A673 (cell line): ENCODE measurements around the gene VPS26C. TPM values are rescaled to one million over a fixed set of nuclear protein-coding genes. Genes with fewer than 3 reads are reported as not detected.

ENCODE experiments used
- BruUV-seq: library from RNA; stranded (reverse); fragments of 400-500 nt; replicated peaks from 2 replicates; lab custom pipeline; 2021; lab: Mats Ljungman, UMichigan
- CTCF ChIA-PET: fragments of 300-600 bp; sonication (Branson Sonifier 250); formaldehyde crosslinking; loops from one replicate; lab custom pipeline; 2022; ENCODE audit warnings: antibody characterized with exemption; lab: Charles Lee
- POLR2A ChIA-PET: fragments of 300-600 bp; sonication (Branson Sonifier 250); formaldehyde crosslinking; loops from one replicate; lab custom pipeline; 2022; ENCODE audit warnings: antibody characterized with exemption; ENCODE audit not compliant: low non-redundant PET; lab: Charles Lee
- DNase-seq: peaks from one replicate; pipeline ENCODE4 v3.0.0-alpha.2; 2015; ENCODE audit warnings: low spot score
- H3K27ac ChIP-seq: fragments of 200-600 bp; sonication (generic); 2 replicates; pipeline ENCODE4 v1.5.1; 2016; ENCODE audit warnings: mixed run types, low read depth, mild to moderate bottlenecking, mixed read lengths, antibody characterized with exemption, low read length; ENCODE audit not compliant: poor library complexity, severe bottlenecking
- H3K27me3 ChIP-seq: fragments of 200-600 bp; sonication (generic); replicated peaks from 2 replicates; pipeline ENCODE4 v1.6.1; 2017; ENCODE audit warnings: mixed run types, low read depth, mild to moderate bottlenecking, mixed read lengths, antibody characterized with exemption, low read length; ENCODE audit not compliant: insufficient read depth, poor library complexity
- H3K36me3 ChIP-seq: fragments of 200-600 bp; sonication (generic); 2 replicates; pipeline ENCODE4 v1.6.1; 2016; ENCODE audit warnings: mixed run types, mild to moderate bottlenecking, mixed read lengths, antibody characterized with exemption, low read length; ENCODE audit not compliant: insufficient read depth, poor library complexity, severe bottlenecking
- H3K4me1 ChIP-seq: fragments of 200-600 bp; sonication (generic); 2 replicates; pipeline ENCODE4 v1.6.1; 2017; ENCODE audit warnings: mixed run types, mild to moderate bottlenecking, mixed read lengths, antibody characterized with exemption, low read length; ENCODE audit not compliant: insufficient read depth, poor library complexity, severe bottlenecking
- H3K4me3 ChIP-seq: fragments of 200-600 bp; sonication (generic); 2 replicates; pipeline ENCODE4 v1.5.1; 2016; ENCODE audit warnings: low read depth, mixed run types, mild to moderate bottlenecking, mixed read lengths, low read length; ENCODE audit not compliant: poor library complexity, severe bottlenecking
- H3K9me3 ChIP-seq: fragments of 200-600 bp; sonication (generic); 2 replicates; pipeline ENCODE4 v1.6.1; 2016; ENCODE audit warnings: mixed run types, low read depth, mild to moderate bottlenecking, mixed read lengths, antibody characterized with exemption, low read length; ENCODE audit not compliant: poor library complexity, severe bottlenecking
- CTCF ChIP-seq: fragments of 300-800, 200-600 bp; sonication (generic); conservative IDR thresholded peaks from 2 replicates; pipeline ENCODE4 v1.5.1; 2017; ENCODE audit warnings: low read depth, mild to moderate bottlenecking, antibody characterized with exemption, low read length, moderate library complexity, mixed read lengths
- EZH2 ChIP-seq: fragments of 200-600 bp; sonication (generic); IDR thresholded peaks from 2 replicates; pipeline ENCODE4 v1.6.1; 2017; ENCODE audit warnings: borderline replicate concordance, low read depth, mild to moderate bottlenecking, mixed read lengths, antibody characterized with exemption, low read length; ENCODE audit not compliant: poor library complexity, severe bottlenecking
- intact Hi-C: fragments of 100-400 bp; cut with micrococcal nuclease; formaldehyde crosslinking; loops from one replicate; pipeline ENCODE4 v1.10.0; 2022; ENCODE audit not compliant: unreplicated experiment
- total RNA-seq: library from RNA; stranded (reverse); gene quantifications from 2 replicates; pipeline ENCODE4 v1.2.3, GENCODE V29; 2021

VPS26C gene
- total RNA-seq, 1 experiment from 2014 or later, result 45.3 TPM

DNA sequence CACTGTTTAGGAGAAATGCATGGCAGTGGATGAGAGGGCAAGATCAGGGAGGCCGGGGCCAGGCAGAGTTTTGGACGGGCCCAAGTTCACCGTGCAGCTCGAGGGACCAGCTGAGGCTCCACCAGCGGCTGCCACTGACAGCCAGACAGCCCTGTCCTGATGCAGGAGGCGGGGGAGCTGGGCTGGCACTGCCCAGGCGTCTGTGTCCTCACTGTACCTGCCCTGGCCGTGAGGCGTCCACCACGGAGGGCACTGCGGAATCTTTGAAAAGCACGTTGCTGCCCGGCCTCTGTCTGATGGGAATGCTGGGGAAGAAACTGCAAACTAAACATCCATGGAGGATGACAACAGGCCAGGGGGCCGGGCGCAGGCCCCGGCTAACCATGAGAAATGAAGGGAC, 35.5 kb downstream of the VPS26C start:
- POLR2A ChIA-PET, result interaction anchor here (0.6 kb wide), 1 partner anchor 352 kb away, joined by 5 read pairs; no protein-coding TSS in a partner anchor
- intact Hi-C loops, result no loop called here
- peaks cover 26% of the 10 kb centered on the region for H3K36me3 ChIP-seq

DNA sequence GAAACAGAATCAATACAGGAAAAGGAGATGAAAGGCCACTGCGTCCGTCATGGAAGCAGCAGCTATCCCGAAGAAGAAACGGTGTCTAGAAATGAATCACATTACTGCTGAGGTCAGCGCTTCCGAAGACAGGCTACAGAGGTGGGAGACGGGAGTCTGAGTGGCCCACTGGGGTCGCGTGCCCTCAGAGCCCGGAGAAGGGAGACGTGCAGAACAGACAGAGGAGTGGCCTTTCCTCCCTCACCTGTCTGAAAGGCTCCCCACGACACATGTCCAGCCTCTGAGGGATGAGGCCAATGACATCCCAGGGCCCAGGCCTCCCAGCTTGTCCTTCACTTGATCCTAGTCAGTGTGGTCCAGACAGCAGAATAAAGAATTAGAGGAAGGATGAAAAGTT, 35.9 kb downstream of the VPS26C start:
- TF ChIP-seq CTCF, result no peak
- no peak for TF ChIP-seq EZH2
- no peak overlapping the region for H3K27ac ChIP-seq
- no peaks in the 10 kb centered on the region for H3K27me3 ChIP-seq
- H3K9me3 ChIP-seq, result no peaks in the 10 kb centered on the region
- POLR2A ChIA-PET, result interaction anchor here (0.7 kb wide), 1 partner anchor 566 kb away, joined by 3 read pairs; no protein-coding TSS in a partner anchor
- H3K4me1 ChIP-seq, result no peaks in the 10 kb centered on the region
- intact Hi-C loops, result no loop called here
- CTCF ChIA-PET, result no interaction called here
- no TSS peak for BruUV-seq
- H3K36me3 ChIP-seq, result peaks cover 30% of the 10 kb centered on the region
- DNase-seq, result no peak
- no peak overlapping the region for H3K4me3 ChIP-seq

More for the DNA sequence above, 35.5 kb downstream of the VPS26C start:
- H3K9me3 ChIP-seq, result no peaks in the 10 kb centered on the region
- no peaks in the 10 kb centered on the region for H3K4me1 ChIP-seq
- BruUV-seq, result no TSS peak
- no peak overlapping the region for H3K27ac ChIP-seq
- CTCF ChIA-PET, result no interaction called here
- no peak for DNase-seq
- H3K4me3 ChIP-seq, result no peak overlapping the region
- TF ChIP-seq EZH2 (no peak), CTCF (no peak)
- H3K27me3 ChIP-seq, result no peaks in the 10 kb centered on the region

DNA sequence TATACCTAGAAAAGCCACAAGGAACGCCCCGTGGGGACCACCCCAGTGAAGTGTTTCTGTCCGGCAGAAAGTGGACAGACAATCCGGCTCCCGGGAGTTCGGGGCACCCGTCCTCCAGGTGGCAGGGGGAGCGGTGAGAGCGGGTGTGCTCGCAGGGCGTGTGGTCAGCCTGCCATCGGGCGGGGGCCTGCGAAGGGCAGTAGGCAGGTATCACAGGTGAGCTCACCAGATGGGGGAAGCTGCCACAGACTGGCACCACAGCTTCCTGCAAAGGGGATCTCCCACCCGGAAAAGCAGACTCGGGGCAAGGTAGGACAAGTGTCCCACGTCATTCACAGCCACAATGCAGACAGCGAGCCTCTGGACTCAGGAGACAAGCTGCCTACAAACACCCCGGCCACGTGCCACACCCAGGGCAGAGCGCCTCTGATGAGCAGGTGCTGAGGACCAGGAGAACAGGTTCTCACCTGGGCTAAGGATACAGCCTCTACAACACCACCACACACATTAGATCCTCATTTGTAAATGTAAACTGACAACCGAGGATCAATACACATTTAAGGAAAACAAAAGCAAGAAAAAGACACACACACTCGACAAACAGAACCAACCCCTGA, 36.4 kb downstream of the VPS26C start:
- no peak for TF ChIP-seq EZH2
- H3K9me3 ChIP-seq, result no peaks in the 10 kb centered on the region
- H3K27me3 ChIP-seq, result no peaks in the 10 kb centered on the region
- H3K4me1 ChIP-seq, result no peaks in the 10 kb centered on the region
- BruUV-seq, result no TSS peak
- H3K36me3 ChIP-seq, result peaks cover 35% of the 10 kb centered on the region
- no peak overlapping the region for H3K27ac ChIP-seq
- intact Hi-C loops, result no loop called here
- ChIA-PET POLR2A (interaction anchor here (0.7 kb wide), 1 partner anchor 567 kb away, joined by 3 read pairs; no protein-coding TSS in a partner anchor), CTCF (no interaction called here)
- H3K4me3 ChIP-seq, result no peak overlapping the region
- DNase-seq, result no peak
